Measurements from ENCODE around the gene PRICKLE2.

The PRICKLE2 gene

DNA sequence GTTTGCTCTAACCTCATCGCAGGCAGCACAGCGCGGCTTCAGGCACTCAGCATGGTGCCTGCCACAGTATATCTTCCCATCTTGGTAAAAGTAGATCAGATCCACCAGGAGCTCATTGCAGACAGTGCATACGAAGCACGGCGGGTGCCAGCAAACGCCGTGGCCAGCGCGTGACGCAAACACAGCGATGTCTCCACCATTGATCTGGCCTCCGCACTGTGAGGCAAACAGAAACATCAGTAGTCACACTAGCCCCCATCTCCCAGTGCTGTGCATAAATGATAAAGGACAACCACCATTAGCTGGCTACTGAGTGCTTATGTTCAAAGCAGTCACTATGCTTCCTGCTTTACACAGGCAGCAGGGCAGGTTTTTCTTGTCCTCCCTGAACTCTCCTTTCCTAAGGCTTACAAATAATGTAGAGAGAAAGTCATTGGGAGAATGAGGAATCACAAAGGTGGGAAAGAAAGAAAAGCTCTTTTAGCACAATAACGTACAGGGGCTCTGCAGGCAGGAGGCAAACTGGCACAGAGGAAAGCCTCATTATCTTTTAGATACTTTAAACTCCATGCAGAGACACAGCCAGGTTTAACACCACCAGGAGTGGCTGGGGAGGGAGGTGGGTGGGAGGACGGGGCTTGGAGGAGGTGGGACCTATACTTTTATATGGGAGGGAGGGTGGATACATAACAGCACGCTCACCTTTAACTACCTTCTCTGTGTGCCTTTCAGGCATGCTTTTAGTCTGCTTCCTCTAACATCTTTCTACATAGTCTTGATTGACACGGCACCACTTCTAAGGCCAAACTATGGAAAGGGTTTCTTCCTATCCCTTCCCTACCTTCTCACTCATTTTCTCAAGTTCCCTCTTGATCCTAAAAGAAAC, 67.9 kb downstream of the PRICKLE2 start:
- DNase-seq (ENCODE audit: low spot score): no peak

DNA sequence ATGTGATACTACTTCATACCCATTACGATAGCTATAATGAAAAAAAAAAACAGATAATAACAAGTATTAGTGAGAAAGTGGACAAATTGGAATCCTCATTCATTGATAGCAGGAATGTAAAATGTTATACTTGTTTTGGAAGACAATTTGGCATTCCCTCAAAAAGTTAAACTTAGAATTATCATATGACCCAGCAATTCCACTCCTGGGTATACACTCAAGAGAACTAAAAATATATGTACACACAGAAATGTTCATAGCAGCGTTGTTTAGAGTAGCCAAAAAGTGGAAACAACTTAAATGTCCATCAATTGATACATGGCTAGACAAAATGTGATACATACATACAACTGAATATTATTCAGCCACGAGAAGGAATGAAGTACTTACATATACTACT, 69.9 kb downstream of the PRICKLE2 start:
- no peak for DNase-seq (ENCODE audit: low spot score)

DNA sequence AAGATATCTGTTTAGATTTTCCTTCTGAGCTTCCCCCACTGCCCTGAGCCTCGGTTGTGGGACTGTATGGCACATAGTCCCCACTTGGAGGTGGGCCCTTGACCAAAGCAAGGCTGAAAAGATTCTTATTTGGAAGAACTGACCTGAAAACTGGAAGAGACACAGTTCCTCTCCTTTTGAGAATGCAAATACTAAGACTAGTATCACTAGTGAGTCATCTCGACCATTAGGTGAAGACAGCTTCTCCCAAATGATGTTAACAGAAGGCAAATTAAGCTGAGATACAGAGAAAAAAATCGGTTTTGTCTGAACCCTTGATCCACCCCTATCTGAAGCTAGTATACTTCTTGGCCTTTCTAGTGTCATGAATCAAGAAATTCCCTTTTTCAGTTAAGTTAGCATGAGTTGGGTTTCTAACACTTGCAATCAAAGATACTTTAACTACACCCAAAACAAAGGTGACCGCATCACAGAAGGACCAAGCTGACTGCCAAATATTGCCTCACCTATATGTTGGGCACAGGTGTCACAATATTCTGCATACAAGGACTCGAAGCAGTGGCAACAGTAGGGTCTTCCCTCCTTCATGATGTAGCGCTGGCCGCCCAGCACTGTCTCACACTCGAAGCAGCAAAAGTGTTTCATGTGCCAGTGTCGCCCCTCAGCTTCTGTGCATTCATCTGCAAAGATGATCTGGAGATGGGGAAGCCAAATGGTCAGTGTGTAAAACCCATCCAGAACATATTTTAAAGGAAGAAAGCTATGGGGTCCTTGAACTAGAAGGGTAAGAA, 72.4 kb downstream of the PRICKLE2 start:
- no peak for DNase-seq (ENCODE audit: low spot score)

DNA sequence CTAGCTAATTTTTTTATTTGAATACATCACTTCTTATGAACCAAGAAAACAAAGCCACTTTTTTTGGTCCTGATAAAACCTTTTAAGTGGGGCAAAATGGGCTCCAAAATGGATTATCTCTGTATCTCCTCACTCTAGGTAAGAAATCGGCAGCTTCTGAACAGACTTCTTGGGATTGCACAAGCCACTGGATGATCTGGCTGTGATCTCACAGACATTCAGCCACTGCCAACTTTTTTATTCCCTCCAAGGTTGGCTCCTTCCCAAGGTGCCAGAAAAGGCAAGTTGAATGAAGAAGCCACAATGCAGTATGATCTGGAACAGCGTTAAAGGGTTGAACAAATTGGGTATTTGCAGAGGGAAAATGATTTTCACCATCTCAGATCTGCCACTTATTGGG, 73.2 kb downstream of the PRICKLE2 start:
- DNase-seq (ENCODE audit: low spot score): no peak

DNA sequence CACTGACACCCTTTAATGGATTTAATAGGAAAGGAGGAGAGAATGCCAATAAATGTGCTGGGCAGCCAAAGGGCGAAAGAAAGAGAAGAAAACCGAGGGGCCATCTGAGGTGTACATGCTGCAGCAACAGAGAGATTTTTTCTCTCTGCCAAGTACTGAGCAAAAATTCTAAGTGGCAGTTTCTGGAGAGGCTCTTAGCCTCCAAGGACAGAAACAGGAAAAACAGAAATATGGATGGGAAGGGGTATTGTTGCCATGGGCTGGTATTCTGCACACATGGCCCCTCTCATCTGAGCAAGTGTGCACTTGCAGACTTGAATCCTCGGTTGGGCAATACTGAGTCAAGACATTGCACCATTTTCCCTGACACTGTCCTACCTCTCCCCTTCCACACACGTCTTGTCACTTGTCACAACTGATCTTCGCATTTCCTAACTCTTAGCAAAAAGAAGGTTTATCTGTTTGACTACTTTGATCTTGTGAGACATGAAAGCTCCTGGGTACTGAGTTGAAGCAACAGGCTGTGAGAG, 73.9 kb downstream of the PRICKLE2 start:
- no peak for DNase-seq (ENCODE audit: low spot score)

DNA sequence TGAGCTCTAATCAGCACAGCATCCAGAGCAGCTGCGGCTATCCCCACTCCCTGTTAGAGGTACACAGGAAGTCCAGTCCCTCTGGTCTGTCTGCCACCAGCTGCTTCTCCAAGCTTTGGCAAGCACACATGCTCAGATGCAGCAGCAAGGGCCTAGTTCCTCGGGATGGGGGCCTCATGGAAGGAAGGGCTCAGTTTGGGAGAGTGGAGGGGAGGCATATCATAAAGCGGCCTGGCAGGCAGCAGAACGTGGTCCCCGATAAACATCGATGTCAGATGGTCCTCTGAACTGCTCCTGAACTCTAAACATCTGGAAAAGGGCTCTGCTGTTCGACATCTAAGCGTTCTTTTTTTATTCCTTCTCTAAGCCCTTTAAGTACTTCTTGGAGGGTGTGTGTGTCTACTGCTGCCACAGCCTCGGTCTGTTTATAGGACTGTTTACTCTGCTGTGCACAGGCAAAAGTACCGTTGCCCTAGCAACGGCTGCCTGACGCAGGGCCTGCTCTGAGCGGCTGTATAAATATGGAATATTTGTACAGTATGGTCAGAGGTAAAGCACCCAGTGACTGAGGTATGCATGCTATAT, 74.6 kb downstream of the PRICKLE2 start:
- no peak for DNase-seq (ENCODE audit: low spot score)

DNA sequence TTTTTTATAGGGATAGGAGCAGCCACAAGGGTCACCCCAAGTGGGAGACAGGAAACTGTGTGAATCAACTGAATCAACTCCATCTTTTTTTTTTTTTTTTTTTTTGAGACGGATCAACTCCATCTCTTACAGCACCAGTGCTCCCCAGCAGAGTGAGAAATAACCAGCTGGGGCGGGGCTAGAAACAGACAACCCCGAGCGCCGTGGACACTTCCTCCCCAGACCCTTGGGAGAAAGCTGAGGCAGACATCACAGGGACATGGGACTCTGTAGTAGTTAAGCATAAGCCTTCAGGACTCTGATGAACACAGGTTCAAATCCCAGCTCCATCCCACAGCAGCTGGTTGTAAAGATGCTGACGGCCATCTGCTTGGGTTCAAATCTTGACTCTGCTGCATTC, 75.4 kb downstream of the PRICKLE2 start:
- DNase-seq (ENCODE audit: low spot score): no peak

DNA sequence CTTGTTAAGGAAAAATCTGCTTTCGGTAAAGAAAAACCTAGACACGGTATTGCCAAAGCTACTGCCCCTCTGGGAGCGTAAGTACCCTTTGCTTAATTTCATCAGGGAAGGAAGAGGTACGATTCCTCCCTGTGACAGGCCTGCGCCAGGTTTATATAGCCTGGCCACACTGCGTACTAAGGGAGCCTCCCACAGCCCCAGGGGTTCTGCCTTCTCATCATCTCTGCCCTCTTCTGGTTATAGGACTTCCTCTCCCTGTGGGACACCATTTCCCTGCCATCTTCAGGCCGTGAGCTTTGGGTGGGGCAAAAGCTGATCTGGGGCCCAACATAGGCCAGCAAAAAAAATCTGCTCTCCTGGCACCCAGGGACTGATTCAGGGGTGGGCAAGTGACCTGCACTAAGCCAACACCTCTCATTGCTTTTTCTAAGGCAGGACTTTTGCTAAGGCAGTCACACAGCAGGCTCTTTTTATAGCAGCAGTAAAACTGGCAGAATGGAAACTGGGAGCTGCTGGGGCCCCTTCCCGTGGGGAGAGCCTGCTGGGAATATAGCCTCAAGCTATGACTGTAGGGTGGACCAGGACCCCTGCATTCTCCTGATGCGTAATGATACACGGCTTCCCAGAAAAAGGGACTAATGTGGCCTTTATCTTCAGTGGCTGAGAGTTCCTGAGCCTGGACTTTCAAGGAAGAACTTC, 76.2 kb downstream of the PRICKLE2 start:
- DNase-seq (ENCODE audit: low spot score): no peak

DNA sequence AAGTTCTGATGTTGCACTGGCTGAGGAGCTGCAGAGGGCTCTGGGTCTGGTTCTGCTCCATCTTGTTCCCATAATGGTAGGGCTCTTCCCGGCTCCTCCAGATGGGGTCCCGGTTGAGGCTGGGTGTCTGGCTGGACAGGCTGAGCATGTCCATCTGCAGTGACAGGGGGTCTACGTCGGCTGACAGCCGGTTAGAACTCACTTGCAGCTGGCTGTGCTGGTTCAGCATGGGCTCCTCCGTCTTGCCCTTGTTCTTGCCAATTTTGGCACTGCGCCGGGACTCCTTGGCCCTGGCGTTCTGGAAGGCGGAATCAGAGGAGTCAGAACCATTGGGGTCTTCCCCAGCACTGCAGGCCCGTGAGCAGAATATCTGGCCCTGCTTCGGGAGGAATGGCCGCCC, 78.1 kb downstream of the PRICKLE2 start:
- DNase-seq (ENCODE audit: low spot score): no peak

DNA sequence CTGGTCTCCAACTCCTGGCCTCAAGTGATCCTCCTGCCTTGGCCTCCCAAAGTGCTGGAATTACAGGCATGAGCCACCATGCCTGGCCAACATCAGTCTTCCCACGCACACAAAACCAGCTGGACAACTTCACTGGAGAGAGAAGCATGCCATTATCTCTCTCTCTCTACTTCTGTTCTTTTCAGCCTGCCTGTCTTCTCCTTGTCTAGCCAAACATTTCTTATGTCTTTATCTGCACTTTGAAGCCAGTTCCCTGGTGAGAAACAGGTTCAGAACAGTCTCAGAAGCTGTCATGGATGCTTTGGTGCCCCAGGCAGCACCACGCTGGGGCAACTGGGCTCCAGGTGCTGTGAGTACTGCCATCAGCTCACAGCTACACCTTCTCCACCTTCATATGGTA, 79.8 kb downstream of the PRICKLE2 start:
- DNase-seq (ENCODE audit: low spot score): no peak

DNA sequence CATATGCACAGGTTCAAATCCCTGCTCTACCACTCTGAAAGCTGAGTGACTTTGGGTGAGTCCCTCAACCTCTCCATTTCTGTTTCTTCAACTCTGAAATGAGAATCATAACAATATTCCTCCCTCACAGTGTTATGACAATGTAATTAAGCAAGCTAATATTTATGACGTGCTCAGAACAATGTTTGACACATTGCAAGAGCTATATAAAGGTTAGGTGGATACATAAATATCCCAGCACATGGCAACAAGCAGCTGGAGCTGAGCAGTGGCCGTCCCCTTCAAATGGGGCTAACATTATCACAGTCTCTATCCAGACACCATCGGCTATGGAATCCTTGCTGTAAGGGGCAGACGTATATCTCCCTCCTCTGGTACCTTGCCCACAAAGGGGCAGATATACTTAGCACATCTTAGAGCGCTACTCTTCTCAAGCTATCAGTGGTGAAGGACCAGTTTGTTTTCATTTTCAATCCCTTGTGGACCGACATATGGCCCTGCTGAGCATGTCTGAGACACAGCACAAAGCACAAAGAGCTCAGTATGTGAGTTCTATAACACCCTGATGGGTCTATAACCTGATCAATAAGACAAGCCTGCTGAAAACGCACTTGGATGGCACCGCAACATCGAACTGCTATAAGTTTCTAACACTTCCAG, 80.9 kb downstream of the PRICKLE2 start:
- DNase-seq (ENCODE audit: low spot score): no peak

DNA sequence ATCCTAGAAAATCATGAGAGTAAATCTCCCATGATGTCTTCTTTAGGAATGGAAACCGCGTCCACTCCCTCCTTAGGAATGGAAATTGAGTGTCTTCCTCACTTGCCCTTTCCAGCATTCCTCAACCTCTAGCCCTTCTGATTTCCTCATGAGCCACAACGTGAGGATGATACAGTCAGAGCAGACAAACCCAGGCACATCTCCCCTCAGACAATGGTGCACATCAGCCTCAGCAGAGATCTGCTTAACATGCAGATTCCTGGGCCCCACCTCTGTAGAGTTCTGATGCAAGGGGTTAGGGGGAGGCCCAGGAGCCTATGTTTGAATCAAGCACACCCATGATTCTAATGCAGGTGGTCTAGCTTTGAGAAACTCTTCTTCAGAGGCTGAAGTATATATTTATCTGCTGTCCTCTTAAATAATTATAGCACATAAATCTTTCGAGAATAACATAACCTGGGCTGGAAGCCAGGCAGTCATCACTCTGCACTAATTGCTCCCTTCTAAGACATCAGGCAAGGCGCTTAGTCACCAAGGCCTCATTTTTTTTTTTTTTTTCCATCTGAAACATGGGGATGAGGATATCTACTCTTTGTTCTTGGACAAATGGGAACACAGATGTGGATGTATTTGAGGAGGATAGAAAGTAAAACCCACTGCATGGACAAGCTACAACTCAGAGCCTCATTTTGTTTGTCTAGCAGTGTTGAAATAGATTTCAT, 81.7 kb downstream of the PRICKLE2 start:
- no peak for DNase-seq (ENCODE audit: low spot score)

DNA sequence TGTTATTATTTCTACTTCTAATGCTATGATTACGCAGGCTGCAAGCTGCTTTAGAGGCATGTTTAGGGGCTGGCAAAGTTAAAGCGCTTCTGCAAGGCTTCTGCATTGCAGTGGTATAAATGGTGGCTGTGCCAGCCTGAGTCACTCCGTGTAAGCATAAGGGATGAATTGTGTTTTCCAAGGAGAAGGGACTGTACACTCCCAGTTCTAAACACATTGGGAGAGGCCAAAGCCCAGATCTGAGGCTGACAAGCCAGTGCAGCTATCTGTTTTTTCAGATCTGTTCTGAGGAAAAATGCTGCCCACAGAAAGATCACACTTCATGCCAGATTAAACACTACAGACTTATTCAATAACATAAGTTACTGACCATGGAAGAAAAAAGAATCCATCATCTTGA, 83.8 kb downstream of the PRICKLE2 start:
- DNase-seq (ENCODE audit: low spot score): no peak

DNA sequence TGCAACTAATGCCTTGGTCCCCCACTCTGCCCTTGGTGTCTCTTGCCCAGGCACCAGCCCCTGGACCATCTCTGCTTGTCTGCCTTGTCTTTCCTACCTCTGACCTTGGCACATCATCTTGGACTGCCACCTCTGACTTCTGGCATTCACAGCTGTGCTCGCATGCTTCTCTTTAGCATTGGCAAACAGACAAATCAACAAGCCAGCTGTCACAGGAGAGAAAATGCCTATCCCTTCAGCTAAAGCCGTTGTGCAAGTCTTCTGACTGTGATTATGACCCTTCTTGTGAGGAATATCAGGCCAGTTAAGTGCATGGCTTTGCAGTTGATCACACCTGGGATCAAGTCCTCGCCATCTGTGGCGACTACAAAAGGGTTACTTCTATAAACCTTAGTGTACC, 84.6 kb downstream of the PRICKLE2 start:
- DNase-seq (ENCODE audit: low spot score): no peak

DNA sequence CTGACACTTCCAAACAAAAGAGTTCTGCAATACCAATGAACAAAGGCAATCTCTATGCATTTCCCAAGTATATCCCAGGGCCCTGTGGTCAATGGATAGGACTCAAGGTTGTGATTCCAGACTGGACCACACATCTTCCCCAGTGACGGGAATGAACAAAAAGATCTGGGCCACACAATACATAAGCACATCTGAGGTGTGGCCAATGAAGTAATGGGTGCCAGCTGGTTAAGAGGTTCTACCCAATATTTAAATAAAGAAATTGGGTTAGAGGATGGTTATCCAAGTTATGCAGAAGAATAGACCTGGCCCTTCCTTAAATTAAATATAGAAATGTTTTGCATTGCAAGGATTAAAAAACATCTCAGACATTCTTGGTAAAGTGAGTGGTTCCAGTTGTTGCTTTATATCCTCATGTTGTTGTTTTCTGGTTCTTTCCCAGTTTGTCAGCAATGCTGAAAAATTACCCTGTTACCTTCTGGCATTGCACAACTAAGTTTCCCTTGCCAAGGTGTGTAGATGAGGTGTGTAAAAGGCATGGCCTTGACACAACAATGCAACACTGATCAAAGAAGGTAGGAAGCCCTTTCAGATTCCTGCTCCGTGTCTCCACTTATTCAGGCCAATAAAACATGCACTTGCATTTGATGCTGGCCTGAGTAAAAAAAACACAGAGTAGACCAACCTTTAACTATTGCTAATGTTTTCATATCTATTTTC, 86.5 kb downstream of the PRICKLE2 start:
- no peak for DNase-seq (ENCODE audit: low spot score)

DNA sequence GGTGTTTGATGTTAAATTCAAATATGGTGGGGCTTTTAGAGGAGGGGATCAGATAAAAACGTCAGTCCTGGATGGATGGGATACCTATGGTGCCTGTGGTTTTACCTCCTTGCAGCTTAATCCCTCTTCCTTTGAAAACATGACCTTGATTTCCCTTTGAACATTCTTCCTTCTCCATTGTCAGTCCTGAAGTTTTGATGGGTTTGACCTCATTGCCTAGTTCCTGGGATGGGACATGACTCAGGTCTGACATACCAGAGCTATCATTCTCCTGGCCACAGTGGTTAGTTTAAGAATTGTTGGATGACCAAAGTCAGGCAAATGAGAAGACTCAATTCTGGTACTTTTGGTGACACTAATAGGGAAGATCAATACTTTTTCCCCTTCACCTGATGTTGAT, 87.2 kb downstream of the PRICKLE2 start:
- DNase-seq (ENCODE audit: low spot score): no peak

DNA sequence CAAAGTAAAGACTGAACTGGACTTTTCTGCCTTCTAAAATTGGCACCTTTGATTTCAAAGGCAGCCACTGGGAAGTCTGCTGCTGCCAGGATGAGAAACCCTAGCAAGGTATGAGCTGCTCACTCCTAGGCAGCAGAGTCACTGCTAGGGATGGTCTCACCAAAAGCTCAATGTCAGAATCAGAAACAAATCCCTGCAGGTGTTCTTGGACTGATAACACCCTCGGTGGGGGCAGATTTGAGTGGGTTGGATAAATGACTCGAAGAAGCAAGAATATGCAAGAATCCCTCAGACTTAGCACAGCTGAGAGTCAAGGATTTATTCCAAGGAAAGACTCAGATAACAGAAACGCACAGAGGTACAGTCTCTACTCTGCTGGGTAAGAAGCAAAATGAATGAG, 90.4 kb downstream of the PRICKLE2 start:
- no peak for DNase-seq (ENCODE audit: low spot score)

DNA sequence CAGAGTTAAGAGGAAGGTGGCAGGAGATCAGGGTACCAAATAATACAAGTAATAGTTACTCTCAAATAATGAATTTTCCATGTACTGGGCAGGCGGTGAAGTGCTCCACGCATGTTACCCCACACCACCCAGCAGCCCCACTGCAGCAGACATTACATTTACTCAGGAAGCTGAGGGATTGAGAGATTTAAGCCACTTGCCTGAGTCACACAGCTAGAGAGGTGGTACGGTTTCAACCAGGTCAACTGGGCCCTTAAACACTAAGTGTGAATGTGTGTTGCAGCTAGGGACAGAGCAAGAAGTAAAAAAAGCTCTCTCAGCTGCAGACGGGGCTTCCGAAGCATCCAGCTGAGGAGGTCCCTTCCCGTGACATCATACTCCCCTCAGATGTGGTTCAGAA, 91.3 kb downstream of the PRICKLE2 start:
- no peak for DNase-seq (ENCODE audit: low spot score)

DNA sequence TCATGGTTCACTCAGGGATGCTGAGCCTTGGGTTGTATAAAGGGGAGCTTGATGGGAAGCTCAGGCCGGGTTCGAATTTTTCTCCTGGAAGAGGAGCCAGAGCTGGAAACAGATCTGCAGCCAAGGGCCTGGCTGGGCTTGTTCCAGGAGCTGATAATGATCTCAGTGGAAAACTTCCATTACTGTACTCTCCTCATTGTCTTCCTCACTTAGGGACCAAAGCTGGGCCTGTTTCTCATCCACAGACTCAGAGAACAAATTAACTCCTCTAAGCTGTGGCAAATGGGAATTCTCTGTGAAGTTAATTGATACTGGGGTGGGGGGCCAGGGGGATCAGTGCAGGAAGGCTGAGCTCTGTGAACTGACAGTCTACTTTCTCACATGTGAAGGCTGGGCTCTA, 92.0 kb downstream of the PRICKLE2 start:
- no peak for DNase-seq (ENCODE audit: low spot score)

Data from CD4-positive, alpha-beta T cell treated with Interleukin-2 at 100 ng/mL for 4 hours (primary cell).